PC-9 (cell line): ENCODE measurements around the gene AKIRIN2. TPM values are rescaled to one million over a fixed set of nuclear protein-coding genes. Genes with fewer than 3 reads are reported as not detected.
A peak's percentile ranks its signal among the peaks of the same experiment; 100 is the strongest.

ENCODE experiments used
- BruUV-seq: library from RNA; stranded (reverse); fragments of 400-500 nt; replicated peaks from 2 replicates; lab custom pipeline; 2021; lab: Mats Ljungman, UMichigan
- CTCF ChIA-PET: fragments of 300-600 bp; sonication (Branson Sonifier 250); formaldehyde crosslinking; loops from one replicate; lab custom pipeline; 2022; ENCODE audit warnings: antibody characterized with exemption; lab: Charles Lee
- POLR2A ChIA-PET: fragments of 300-600 bp; sonication (Branson Sonifier 250); formaldehyde crosslinking; loops from one replicate; lab custom pipeline; 2022; ENCODE audit warnings: antibody characterized with exemption; ENCODE audit not compliant: unreplicated experiment; lab: Charles Lee
- DNase-seq, 2 experiments: peaks; one replicate each; pipeline versions ENCODE4 v3.0.0 to v3.0.0-alpha.2; 2015 to 2022; ENCODE audit warnings: mixed read lengths in 1 of 2
- H2AFZ ChIP-seq: fragments of 200-600 bp; sonication (generic); 2 replicates; pipeline ENCODE4 v1.8.1; 2017; ENCODE audit warnings: antibody characterized with exemption
- H3F3A ChIP-seq: fragments of 200-600 bp; sonication (generic); 2 replicates; pipeline ENCODE4 v1.8.1; 2017; ENCODE audit warnings: antibody characterized with exemption, mild to moderate bottlenecking, low read depth; ENCODE audit not compliant: insufficient read depth
- H3K27ac ChIP-seq: fragments of 200-600 bp; sonication (generic); 2 replicates; pipeline ENCODE4 v1.6.1; 2016; ENCODE audit warnings: mixed run types
- H3K27me3 ChIP-seq: fragments of 200-600 bp; sonication (generic); 2 replicates; pipeline ENCODE4 v1.6.1; 2016; ENCODE audit warnings: low read depth, mixed run types; ENCODE audit not compliant: insufficient read depth
- H3K36me3 ChIP-seq: fragments of 200-600 bp; sonication (generic); 2 replicates; pipeline ENCODE4 v1.6.1; 2016; ENCODE audit warnings: low read depth, mixed run types
- H3K4me1 ChIP-seq: fragments of 200-600 bp; sonication (generic); replicated peaks from 2 replicates; pipeline ENCODE4 v1.6.1; 2016; ENCODE audit warnings: mixed run types; ENCODE audit not compliant: insufficient read depth
- H3K4me2 ChIP-seq: fragments of 200-600 bp; sonication (generic); 2 replicates; pipeline ENCODE4 v1.6.1; 2017; ENCODE audit warnings: mixed run types
- H3K4me3 ChIP-seq: fragments of 200-600 bp; sonication (generic); 2 replicates; pipeline ENCODE4 v1.6.1; 2016; ENCODE audit warnings: mixed run types
- H3K79me2 ChIP-seq: fragments of 200-600 bp; sonication (generic); 2 replicates; pipeline ENCODE4 v1.6.1; 2017; ENCODE audit warnings: low read depth, mixed run types
- H3K9me2 ChIP-seq: fragments of 200-600 bp; sonication (generic); 2 replicates; pipeline ENCODE4 v1.8.1; 2017; ENCODE audit warnings: mild to moderate bottlenecking; ENCODE audit not compliant: insufficient read depth
- H3K9me3 ChIP-seq: fragments of 200-600 bp; sonication (generic); 2 replicates; pipeline ENCODE4 v1.8.1; 2016; ENCODE audit warnings: low read depth; ENCODE audit not compliant: insufficient read depth
- H4K20me1 ChIP-seq: fragments of 200-600 bp; sonication (generic); 2 replicates; pipeline ENCODE4 v1.8.1; 2017; ENCODE audit not compliant: insufficient read depth
- CTCF ChIP-seq: fragments of 200-600 bp; sonication (generic); conservative IDR thresholded peaks from 2 replicates; pipeline ENCODE4 v1.6.1; 2017; ENCODE audit warnings: mixed run types, antibody characterized with exemption, mild to moderate bottlenecking, moderate library complexity
- EZH2 ChIP-seq: fragments of 200-600 bp; sonication (generic); IDR thresholded peaks from 2 replicates; pipeline ENCODE4 v1.8.0; 2017; ENCODE audit warnings: antibody characterized with exemption, low read depth
- intact Hi-C: fragments of 100-400 bp; cut with micrococcal nuclease; formaldehyde crosslinking; loops from one replicate; pipeline ENCODE4 v1.10.0; 2022; ENCODE audit not compliant: unreplicated experiment
- total RNA-seq: library from RNA; stranded (reverse); gene quantifications from 2 replicates; pipeline ENCODE4 v1.2.3, GENCODE V29; 2021

Gene AKIRIN2
- total RNA-seq, 1 experiment from 2014 or later, result 48.3 TPM

- Histone ChIP-seq H3K79me2 (no peaks in the 10 kb centered on the region), H3F3A (peaks cover 22% of the 10 kb centered on the region), H3K4me1 (peaks cover 39% of the 10 kb centered on the region), H3K4me2 (peak overlapping the region; percentile 13; the same call in 1 of the 2 replicates), H2AFZ (no peak overlapping the region), H3K36me3 (no peaks in the 10 kb centered on the region), H3K4me3 (no peak overlapping the region), H3K27me3 (no peaks in the 10 kb centered on the region), H3K9me2 (no peaks in the 10 kb centered on the region), H3K27ac (peak overlapping the region; percentile 74), H4K20me1 (no peaks in the 10 kb centered on the region), H3K9me3 (no peaks in the 10 kb centered on the region)
- CTCF ChIA-PET, result no interaction called here
- intact Hi-C loops, result loop anchor here (1.0 kb wide), 3 partner anchors 10 to 20 kb away; partner anchors contain the start of gene AKIRIN2
- POLR2A ChIA-PET, result no interaction called here
- BruUV-seq, result no TSS peak
- no peak for TF ChIP-seq CTCF
- TF ChIP-seq EZH2, result no peak
- DNase-seq, result no peak
These were observed 20.6 kb upstream of the AKIRIN2 start for GRCh38 chr6:87722540-87723169.

- Histone ChIP-seq H3K4me2 (no peak overlapping the region), H3K9me2 (no peaks in the 10 kb centered on the region), H3K36me3 (no peaks in the 10 kb centered on the region), H3K9me3 (no peaks in the 10 kb centered on the region), H3F3A (peaks cover 22% of the 10 kb centered on the region), H4K20me1 (no peaks in the 10 kb centered on the region), H3K27me3 (no peaks in the 10 kb centered on the region), H3K27ac (no peak overlapping the region), H3K4me3 (no peak overlapping the region), H3K4me1 (peaks cover 39% of the 10 kb centered on the region), H3K79me2 (no peaks in the 10 kb centered on the region), H2AFZ (no peak overlapping the region)
- ChIA-PET CTCF (no interaction called here), POLR2A (interaction anchor here (0.6 kb wide), 2 partner anchors 11 to 23 kb away, joined by 3 to 11 read pairs; no protein-coding TSS in a partner anchor)
- no peak for TF ChIP-seq EZH2
- TF ChIP-seq CTCF, result no peak
- intact Hi-C loops, result no loop called here
- DNase-seq, result no peak
- no TSS peak for BruUV-seq
These were observed 19.3 kb upstream of the AKIRIN2 start for GRCh38 chr6:87721311-87721710.

- peak overlapping the region; percentile 54 for H3K27ac ChIP-seq
- TF ChIP-seq EZH2, result no peak
- TF ChIP-seq CTCF, result no peak
- no peak overlapping the region for H3K4me3 ChIP-seq
- H2AFZ ChIP-seq, result no peak overlapping the region
- POLR2A ChIA-PET, result no interaction called here
- no peaks in the 10 kb centered on the region for H3K27me3 ChIP-seq
- no peaks in the 10 kb centered on the region for H4K20me1 ChIP-seq
- H3K9me3 ChIP-seq, result no peaks in the 10 kb centered on the region
- H3K4me1 ChIP-seq, result peaks cover 49% of the 10 kb centered on the region
- DNase-seq, result peak in 1 of 2 experiments; percentile 87
- CTCF ChIA-PET, result interaction anchor here (0.6 kb wide), 1 partner anchor 52 kb away, joined by 16 read pairs; no protein-coding TSS in a partner anchor
- peaks cover 35% of the 10 kb centered on the region for H3F3A ChIP-seq
- BruUV-seq, result no TSS peak
- no peaks in the 10 kb centered on the region for H3K79me2 ChIP-seq
- no peaks in the 10 kb centered on the region for H3K36me3 ChIP-seq
- peak overlapping the region; percentile 52 for H3K4me2 ChIP-seq
- no peaks in the 10 kb centered on the region for H3K9me2 ChIP-seq
- intact Hi-C loops, result loop anchor here (1.0 kb wide), 1 partner anchor 17 kb away; the partner anchor contains the start of gene AKIRIN2
These were observed 16.8 kb upstream of the AKIRIN2 start for GRCh38 chr6:87718662-87719433.
